Muscle of leg (tissue), 11 donors: Measurements from ENCODE around the gene PRC1. TPM values are rescaled to one million over a fixed set of nuclear protein-coding genes. Genes with fewer than 3 reads are reported as not detected.
"Not testable (repeated sequence)": the region's sequence is repeated elsewhere in the genome, so short reads cannot be mapped to it uniquely, and the experiment has no call there.

Experiments
- DNase-seq: peaks from one replicate; pipeline ENCODE4 v3.0.0; 2013
- H3K27ac ChIP-seq: one replicate; pipeline ENCODE4 v1.5.1; 2013; ENCODE audit warnings: mild to moderate bottlenecking, low read length, control low read depth
- H3K27me3 ChIP-seq: one replicate; pipeline ENCODE4 v1.6.1; 2013; ENCODE audit warnings: low read length; ENCODE audit not compliant: control insufficient read depth, insufficient read depth
- H3K36me3 ChIP-seq: one replicate; pipeline ENCODE4 v1.6.1; 2013; ENCODE audit warnings: low read length; ENCODE audit not compliant: control insufficient read depth, insufficient read depth
- H3K4me1 ChIP-seq: one replicate; pipeline ENCODE4 v1.6.1; 2013; ENCODE audit warnings: low read length; ENCODE audit not compliant: control insufficient read depth, insufficient read depth
- H3K4me3 ChIP-seq: one replicate; pipeline ENCODE4 v1.5.1; 2013; ENCODE audit warnings: low read length, control low read depth
- H3K9me3 ChIP-seq: replicated peaks from 2 replicates; pipeline ENCODE4 v1.6.1; 2013; ENCODE audit warnings: low read depth, low read length; ENCODE audit not compliant: control insufficient read depth
- WGBS: methylation state at CpG from one replicate; pipeline ENCODE4 v1.1.5; 2013; ENCODE audit warnings: missing lambda C conversion rate; ENCODE audit not compliant: insufficient coverage; 5-methylcytosine and 5-hydroxymethylcytosine counted together
- polyA plus RNA-seq, 8 donors: library from polyadenylated mRNA; unstranded; fragments of 120-200 nt; gene quantifications; one replicate each; pipeline versions ENCODE4 v1.2.1 to v1.2.3, GENCODE V29; 2013; ENCODE audit warnings: inconsistent platforms in 1 of 8, low replicate concordance in 1 of 8; ENCODE audit not compliant: insufficient read length in 8 of 8, insufficient read depth in 1 of 8
- total RNA-seq: library from RNA; stranded (reverse); fragments of 120-200 nt; gene quantifications from one replicate; pipeline ENCODE4 v1.2.4, GENCODE V29; 2013

PRC1 gene
- total and polyA plus RNA-seq, 9 donors, result 38.3 to 68.2 (median 49.9) TPM

- H3K36me3 ChIP-seq, H3K9me3 ChIP-seq, H3K27ac ChIP-seq, H3K27me3 ChIP-seq, DNase-seq, H3K4me3 ChIP-seq: not testable (repeated sequence)
- peaks cover 18% of the 10 kb centered on the region for H3K4me1 ChIP-seq
- WGBS, result 94% methylated on average over 6 of the region's 10 CpGs
Measured at GRCh38 chr15:90926766-90927165, 67.6 kb downstream of the PRC1 start.

- Histone ChIP-seq H3K9me3 (no peaks in the 10 kb centered on the region), H3K27ac (no peak overlapping the region), H3K36me3 (peaks cover 19% of the 10 kb centered on the region), H3K4me3 (no peak overlapping the region), H3K27me3 (no peaks in the 10 kb centered on the region), H3K4me1 (peaks cover 3% of the 10 kb centered on the region)
- no CpG with 5 or more reads among the region's 5 CpGs for WGBS
- DNase-seq, result no peak
Measured at GRCh38 chr15:90924375-90924774, 70.0 kb downstream of the PRC1 start.

GRCh38 chr15:90922712-90923322, 71.5 kb downstream of the PRC1 start:
- not testable (repeated sequence) for H3K27ac ChIP-seq
- 76% methylated on average over 3 of the region's 7 CpGs for WGBS

GRCh38 chr15:90921887-90922286, 72.4 kb downstream of the PRC1 start:
- no peak overlapping the region for H3K4me3 ChIP-seq
- H3K27me3 ChIP-seq, result no peaks in the 10 kb centered on the region
- H3K4me1 ChIP-seq, result no peaks in the 10 kb centered on the region
- DNase-seq, result no peak
- WGBS, result no CpG with 5 or more reads among the region's 4 CpGs
- H3K9me3 ChIP-seq, result no peaks in the 10 kb centered on the region
- H3K27ac ChIP-seq, result no peak overlapping the region
- peaks cover 43% of the 10 kb centered on the region for H3K36me3 ChIP-seq

More at GRCh38 chr15:90922712-90923322, 71.5 kb downstream of the PRC1 start:
- not testable (repeated sequence) for H3K9me3 ChIP-seq, H3K4me1 ChIP-seq, H3K27me3 ChIP-seq, DNase-seq, H3K4me3 ChIP-seq
- peaks cover 34% of the 10 kb centered on the region for H3K36me3 ChIP-seq

GRCh38 chr15:90918835-90919234, 75.5 kb downstream of the PRC1 start:
- peaks cover 14% of the 10 kb centered on the region for H3K4me1 ChIP-seq
- no peak overlapping the region for H3K4me3 ChIP-seq
- 93% methylated on average over 6 of the region's 6 CpGs for WGBS
- peaks cover 69% of the 10 kb centered on the region for H3K36me3 ChIP-seq
- H3K27me3 ChIP-seq, result no peaks in the 10 kb centered on the region
- H3K9me3 ChIP-seq, result no peaks in the 10 kb centered on the region
- no peak for DNase-seq
- no peak overlapping the region for H3K27ac ChIP-seq

GRCh38 chr15:90918034-90918788, 76.1 kb downstream of the PRC1 start:
- Histone ChIP-seq H3K27me3 (no peaks in the 10 kb centered on the region), H3K4me3 (no peak overlapping the region), H3K27ac (no peak overlapping the region), H3K36me3 (peaks cover 75% of the 10 kb centered on the region), H3K9me3 (no peaks in the 10 kb centered on the region), H3K4me1 (peaks cover 14% of the 10 kb centered on the region)
- DNase-seq, result no peak
- 92% methylated on average over 20 of the region's 23 CpGs for WGBS

- Histone ChIP-seq H3K27ac (no peak overlapping the region), H3K9me3 (no peaks in the 10 kb centered on the region), H3K27me3 (no peaks in the 10 kb centered on the region), H3K4me1 (peaks cover 14% of the 10 kb centered on the region), H3K4me3 (no peak overlapping the region), H3K36me3 (peaks cover 81% of the 10 kb centered on the region)
- WGBS, result 95% methylated on average over 12 of the region's 12 CpGs
- no peak for DNase-seq
Measured at GRCh38 chr15:90917569-90917968, 76.8 kb downstream of the PRC1 start.

- H3K4me3 ChIP-seq, result no peak overlapping the region
- WGBS, result 87% methylated on average over 11 of the region's 11 CpGs
- no peak overlapping the region for H3K27ac ChIP-seq
- no peaks in the 10 kb centered on the region for H3K9me3 ChIP-seq
- peaks cover 14% of the 10 kb centered on the region for H3K4me1 ChIP-seq
- no peak for DNase-seq
- no peaks in the 10 kb centered on the region for H3K27me3 ChIP-seq
- peaks cover 92% of the 10 kb centered on the region for H3K36me3 ChIP-seq
Measured at GRCh38 chr15:90916461-90916860, 77.9 kb downstream of the PRC1 start.

Other genes with a start within 250 kb of the PRC1 start
- gene FURIN, start 125.9 kb downstream of the PRC1 start, total RNA-seq, result 16.3 TPM
- 10 to 100 TPM; 24.0 to 39.5 (median 34.6) TPM for gene FURIN, start 125.9 kb downstream of the PRC1 start, polyA plus RNA-seq
- 16.7 TPM for gene FES, start 110.0 kb downstream of the PRC1 start, total RNA-seq
- gene FES, start 110.0 kb downstream of the PRC1 start, polyA plus RNA-seq, result 10 to 100 TPM; 12.6 to 17.9 (median 15.2) TPM
- 9.2 TPM for gene MAN2A2, start 91.2 kb downstream of the PRC1 start, total RNA-seq
- gene MAN2A2, start 91.2 kb downstream of the PRC1 start, polyA plus RNA-seq, result 10 to 100 TPM; 25.3 to 40.3 (median 29.9) TPM
- 11.9 TPM for gene HDDC3, start 62.0 kb downstream of the PRC1 start, total RNA-seq
- 10 to 100 TPM in 7 of 8 donors, 1 to 10 TPM in 1; 10.0 to 13.5 (median 10.9) TPM for gene HDDC3, start 62.0 kb downstream of the PRC1 start, polyA plus RNA-seq
- 22.7 TPM for gene UNC45A, start 59.2 kb downstream of the PRC1 start, total RNA-seq
- gene UNC45A, start 59.2 kb downstream of the PRC1 start, polyA plus RNA-seq, result 10 to 100 TPM; 24.1 to 39.9 (median 29.6) TPM
- gene RCCD1, start 39.7 kb downstream of the PRC1 start, total RNA-seq, result 12.0 TPM
- gene RCCD1, start 39.7 kb downstream of the PRC1 start, polyA plus RNA-seq, result 10 to 100 TPM; 12.1 to 17.9 (median 15.3) TPM
- 7.9 TPM for gene VPS33B, start 28.1 kb upstream of the PRC1 start, total RNA-seq
- gene VPS33B, start 28.1 kb upstream of the PRC1 start, polyA plus RNA-seq, result 10 to 100 TPM in 5 of 8 donors, 1 to 10 TPM in 3; 8.1 to 12.4 (median 10.5) TPM
- gene SV2B, start 105.7 kb upstream of the PRC1 start, total RNA-seq, result 3.1 TPM
- 1 to 10 TPM; 2.6 to 4.6 (median 3.1) TPM for gene SV2B, start 105.7 kb upstream of the PRC1 start, polyA plus RNA-seq